GM18520 (cell line): ENCODE data around the gene RIC8B.

Experiments used
- ATAC-seq: cut with Tn5 transposase; IDR thresholded peaks from one replicate; pipeline ENCODE4 v1.9.1; 2021; ENCODE audit not compliant: unreplicated experiment

RIC8B gene

DNA sequence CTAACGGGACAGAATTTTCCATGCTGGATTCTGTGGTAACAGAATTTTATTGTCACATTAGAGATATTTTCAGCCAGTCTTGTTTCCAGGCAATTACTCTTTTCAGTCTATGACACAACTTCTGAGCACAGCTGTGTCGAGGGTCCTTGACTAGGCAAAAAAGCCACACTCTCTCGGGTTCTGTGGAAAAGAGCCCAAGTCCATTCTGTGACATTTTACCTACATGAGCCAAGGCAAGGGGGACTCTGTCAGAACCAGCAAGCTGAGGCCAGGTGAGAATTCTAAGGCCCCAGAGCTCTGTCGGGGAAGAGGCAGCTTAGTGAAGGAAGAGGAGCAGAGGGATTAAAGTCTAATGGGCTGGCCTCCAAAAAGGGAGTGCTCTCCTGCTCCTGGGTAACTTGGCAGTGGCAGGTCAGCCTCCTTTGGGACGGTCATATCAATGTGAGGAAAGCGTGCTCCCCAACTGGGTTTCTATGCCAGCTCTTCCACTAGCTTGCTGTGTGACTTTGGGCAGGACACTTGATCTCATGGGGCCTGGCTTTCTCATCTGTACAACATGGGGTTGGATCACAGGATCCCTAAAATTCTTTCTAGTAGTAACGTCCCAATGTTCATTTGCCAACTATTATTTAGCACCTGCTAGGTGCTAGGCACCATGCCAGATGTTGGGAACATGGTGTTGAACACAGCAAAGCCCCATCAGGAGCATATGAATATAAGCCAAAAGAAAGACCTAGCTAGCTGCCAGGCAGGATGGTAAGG lies 16.0 kb upstream of the RIC8B start:
- no peak for ATAC-seq

DNA sequence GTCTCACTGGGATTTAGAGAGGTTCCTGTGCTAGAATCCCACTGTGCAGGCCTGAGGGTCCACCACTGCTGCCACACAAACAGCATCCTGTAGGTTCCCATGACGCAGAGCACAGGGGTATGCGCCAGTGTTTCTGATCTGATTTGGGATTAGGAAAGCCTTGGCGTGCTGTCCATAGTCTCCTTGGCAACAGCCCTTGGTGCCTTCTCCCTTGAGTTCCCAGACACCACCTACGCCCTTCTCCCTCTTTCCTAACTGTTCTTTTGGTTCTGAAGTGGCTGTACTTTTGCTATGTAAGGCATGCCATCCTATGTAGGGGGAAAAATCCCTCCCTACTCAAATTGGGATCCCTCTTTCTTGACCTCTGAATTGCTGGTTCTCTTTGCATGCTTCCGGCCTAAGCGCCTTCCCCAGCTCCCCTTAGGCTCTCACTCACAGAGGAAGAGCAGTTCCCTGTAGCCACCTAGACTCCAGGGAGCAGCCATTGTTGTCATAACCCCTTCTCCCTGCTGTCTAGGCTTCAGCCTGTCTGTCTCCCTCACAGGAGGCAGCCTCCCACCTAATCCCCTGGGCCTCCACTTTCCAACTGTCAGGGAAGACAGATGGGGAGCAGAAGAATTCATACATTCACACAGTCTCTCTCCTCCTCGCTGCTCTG lies 14.8 kb upstream of the RIC8B start:
- no peak for ATAC-seq

DNA sequence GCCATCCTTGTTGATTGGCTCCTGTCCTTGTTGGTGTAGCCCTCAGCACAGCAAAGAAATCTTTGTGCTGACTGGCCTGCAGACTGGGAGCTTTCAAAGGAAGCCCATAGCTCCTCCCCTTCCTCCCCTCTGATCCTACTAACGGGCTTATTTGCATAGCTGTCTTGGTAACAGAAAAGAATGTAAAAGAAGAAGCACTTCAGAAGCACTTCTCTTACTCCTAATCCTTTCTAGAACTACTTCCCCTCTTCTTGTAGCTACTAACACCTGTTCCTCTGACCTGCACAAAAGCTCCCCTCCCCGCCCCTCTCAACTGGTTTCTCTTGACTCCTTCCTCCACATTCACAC lies 14.3 kb upstream of the RIC8B start:
- ATAC-seq = peak; percentile 84

DNA sequence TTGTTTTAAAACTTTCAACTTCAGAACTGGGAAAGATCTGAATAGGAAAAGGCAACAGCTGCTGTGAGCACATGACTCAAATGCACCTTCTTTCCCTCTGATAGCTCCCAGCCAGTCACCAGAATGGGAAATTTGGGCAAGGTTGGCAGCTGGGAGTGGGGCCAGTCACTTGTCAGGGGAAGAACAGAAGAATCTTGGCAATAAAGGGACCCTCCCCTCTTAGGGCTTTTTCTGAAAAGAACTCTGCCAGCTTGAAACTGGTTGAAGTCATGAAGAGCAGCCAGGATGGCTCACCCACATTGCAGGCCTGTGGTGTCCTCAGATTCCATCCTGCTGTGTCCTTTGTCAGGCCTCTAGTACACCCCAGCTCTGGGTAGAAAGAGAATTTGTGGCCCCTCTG lies 10.3 kb upstream of the RIC8B start:
- ATAC-seq = no peak

DNA sequence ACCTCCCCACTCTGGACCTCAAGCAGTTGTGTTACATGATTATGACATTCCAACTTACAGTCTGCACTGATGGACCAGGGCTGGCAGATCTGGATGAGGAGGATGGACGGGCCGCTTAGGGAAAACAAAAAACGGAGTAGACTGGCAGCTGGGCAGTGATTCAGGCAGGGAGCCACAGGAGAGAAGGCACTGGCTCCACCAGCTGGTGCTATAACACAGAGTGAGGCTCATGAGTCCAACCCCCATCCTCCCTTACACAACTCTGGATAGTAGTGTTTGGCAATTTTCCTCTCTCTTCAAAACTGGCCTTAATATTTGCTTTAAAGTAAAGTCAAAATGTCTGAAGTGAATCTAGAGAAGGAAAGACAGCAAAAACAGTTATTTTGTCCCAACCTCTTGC lies 9.7 kb upstream of the RIC8B start:
- ATAC-seq = no peak

DNA sequence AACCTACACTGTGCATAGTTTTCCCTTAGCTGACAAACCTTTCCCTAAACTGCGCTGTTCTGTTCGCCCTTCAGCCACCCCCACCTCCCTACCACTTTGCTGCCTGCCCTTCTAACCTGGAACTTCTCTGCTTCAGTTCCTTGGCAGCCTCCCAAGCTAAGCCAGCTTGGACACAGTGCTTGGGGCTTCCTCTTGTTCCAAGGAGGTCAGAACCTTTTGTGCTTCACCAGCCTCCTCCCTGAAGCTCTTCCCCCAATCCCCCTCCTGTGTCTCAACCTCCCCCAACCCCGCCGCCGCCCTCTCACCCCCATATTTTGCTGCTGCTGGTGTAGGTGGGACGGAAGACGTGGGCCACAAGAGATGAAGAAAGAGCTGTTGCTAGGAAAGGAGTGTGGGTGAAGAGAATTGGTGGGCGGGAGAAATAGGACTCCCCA lies 8.1 kb upstream of the RIC8B start:
- ATAC-seq = no peak

DNA sequence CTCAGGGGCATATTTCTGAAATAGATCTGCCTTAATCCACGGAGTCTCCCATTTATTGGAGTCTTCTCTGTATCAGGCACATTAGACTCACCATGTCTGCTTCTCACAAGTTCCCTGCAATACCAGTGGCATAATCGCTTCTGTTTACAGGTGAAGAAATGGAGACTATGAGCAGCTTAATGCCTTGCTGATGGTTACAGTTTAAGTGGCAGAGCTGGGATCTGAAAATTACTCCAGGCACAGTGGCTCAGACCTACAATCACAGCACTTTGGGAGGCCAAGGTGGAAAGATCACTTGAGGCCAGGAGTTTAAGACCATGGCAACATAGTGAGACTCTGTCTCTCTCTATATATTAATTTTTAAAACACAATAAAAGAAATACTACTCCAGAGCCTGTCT lies 7.3 kb upstream of the RIC8B start:
- ATAC-seq = no peak

DNA sequence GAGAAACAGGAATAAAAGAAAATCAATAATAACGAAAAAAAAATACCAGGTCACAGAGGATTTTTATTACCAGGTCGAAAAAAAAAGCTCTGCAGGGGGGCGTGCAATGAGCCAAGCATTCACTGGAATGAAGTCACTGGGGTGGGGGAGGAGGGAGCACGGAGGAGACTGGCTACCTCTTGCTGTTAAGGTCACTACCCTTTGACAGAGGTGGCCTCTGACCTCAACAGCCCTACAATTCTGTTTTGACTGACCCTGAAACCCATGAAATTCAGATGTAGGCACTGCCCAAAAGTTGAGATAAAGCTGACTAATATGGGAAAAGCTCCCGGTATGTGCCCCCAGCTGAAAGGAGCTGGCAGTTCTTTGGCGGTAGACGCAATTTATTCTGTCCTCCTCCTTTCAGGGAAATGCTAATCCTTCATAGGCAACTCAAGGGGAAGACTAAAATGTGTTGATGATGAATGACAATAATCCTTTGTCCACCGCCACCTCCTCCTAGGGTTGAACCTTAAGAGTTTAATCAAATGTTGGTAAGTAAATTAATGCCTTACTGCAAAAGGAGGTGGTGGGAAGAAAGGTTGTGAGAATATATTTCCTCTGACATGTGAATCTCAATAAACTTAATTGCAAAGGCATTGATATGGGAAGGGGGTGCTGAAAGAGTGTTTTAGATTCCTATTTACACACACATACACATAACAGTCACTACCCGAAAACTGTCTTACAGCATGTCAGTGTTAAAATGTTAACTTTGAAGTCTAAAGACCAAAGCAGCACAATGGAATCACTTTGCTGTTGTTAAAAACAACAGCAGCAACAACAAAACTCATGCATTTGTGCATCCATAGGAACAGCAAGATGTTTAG lies 6.3 kb upstream of the RIC8B start:
- no peak for ATAC-seq

DNA sequence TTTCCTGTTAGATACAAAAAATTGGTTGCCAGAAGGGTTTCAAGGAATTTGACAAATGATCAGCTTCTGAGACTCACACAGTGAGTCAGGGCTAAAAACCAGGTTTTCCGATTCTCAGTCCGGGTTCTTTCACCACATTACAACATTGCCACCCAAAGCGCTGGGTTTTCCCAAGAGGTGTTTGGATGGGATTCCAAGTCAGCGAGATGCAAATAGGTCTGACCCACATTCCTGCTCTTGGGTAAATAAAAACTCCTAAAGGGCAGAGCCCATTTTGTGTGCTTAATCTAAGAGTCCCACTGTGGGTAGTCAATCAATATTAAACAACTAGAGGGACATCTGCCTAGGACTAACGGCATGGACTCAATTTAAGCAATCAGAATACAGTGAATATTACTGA lies 5.4 kb upstream of the RIC8B start:
- no peak for ATAC-seq

DNA sequence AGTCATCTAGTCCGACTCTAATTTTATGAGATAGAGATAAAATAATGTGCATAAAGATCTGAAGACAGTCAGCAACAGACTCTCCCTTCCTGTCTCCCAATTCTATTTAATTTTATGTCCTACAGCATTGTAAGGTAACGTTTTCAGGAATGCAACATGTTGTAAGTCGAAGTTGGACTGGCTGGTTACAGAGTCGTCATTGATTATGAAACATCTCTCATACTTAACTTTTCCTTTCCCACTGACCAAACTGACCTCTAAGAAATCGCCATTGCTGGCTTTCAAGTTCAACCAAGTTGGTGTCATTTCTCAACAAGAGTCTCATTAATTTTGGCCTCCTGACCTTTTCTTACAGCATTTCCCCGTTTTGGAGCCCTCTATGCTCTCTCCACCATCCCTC lies 4.9 kb upstream of the RIC8B start:
- no peak for ATAC-seq

DNA sequence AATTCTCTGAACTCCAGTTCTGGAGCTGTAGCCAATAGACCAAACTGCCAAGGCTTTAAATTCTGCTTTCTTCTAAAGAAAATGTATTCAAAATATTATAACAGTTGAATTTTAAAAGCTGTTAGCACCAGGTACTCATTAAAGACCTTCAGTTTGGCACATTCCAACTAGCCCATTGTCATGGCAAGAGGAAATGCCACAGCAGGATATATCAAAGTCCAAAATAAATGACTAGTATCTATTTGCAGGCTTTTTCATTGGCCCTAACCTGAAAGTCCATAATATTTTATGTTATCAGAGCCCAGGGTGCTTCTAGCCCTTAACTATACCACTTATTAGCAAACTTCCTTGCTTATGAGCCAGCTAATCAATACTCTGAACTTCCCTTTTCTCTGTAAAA lies 3.1 kb upstream of the RIC8B start:
- no peak for ATAC-seq

DNA sequence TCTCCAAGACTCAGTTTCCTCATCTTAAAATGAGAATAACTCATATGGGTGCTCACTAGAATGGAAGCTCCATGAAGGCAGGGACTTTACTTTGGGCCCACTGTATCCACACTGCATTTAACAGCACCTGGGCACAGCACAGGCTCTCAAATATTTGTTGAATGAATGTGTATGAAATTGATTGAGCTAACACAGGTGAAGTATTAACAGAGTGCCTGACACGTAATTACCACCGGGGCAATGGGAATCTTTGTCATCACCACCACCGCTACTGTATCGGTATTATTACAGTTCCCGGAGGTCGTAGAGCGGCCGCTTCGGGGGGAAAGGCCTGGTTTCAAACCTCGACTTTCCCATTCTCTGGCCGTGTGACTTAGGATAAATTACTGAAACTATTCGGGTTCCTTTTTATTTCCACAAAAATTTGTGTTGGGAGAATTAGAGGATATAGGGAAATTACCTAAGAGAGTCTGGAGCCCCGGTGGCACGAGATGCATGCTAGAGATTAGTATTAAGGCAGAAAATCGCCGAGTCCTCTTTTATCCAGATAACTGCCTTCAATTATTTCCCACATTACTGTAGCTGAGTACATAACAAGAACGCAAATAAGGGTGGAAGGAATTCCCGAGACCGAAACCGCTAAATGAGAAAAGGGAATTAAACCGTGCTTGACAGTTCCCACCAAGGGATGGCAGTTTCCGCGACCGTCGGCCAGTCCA lies 1.0 kb upstream of the RIC8B start:
- no peak for ATAC-seq

DNA sequence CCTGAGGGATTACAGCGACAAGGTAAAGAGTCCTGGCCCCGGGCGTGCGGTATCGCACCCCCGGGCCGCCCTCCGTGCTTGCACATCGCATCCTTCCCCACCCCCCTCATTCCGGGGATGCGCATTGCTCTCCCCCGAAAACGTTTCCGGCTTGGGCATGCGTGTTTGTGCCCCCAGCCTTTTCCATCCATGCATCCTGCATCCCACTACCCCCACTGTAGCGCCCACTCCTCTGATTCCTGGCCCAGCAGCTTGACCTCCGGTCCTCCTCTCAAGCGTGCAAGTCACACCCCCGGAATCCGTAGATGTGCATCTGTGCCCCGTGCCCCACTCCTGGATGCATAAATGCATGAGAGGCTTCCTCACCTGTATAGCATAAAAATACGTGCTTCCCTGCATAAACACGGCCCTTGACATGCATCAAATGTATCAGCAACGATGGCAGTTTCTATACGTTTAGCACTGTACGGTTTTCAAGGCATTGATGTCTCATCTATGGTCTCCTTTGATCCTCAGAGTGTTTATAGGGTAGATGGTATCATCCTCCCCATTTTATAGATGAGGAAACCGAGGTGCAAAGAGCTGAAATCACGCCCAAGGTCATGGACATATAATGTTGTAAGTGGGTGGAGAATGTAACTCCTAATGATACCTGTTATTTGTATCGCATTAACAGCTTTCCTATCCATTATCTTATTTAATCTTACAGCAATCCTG lies 484 bp downstream of the RIC8B start:
- no peak for ATAC-seq

DNA sequence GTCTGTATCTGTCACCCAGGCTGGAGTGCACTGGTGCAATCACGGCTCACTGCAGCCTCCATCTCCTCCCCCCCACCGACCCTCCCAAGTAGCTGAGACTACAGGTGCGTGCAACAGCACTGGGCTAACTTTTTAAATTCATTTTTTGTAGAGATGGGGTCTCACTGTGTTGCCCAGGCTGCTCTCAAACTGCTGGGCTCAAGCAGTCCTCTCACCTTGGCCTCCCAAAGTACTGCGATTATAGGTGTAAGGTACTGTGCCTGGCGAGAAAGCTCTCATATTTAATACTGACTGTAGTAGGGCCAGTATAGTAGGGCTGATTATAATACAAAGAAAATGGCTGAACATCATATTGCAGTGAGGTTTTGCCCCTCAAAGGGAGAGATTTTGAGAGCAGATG lies 2.4 kb downstream of the RIC8B start:
- no peak for ATAC-seq

DNA sequence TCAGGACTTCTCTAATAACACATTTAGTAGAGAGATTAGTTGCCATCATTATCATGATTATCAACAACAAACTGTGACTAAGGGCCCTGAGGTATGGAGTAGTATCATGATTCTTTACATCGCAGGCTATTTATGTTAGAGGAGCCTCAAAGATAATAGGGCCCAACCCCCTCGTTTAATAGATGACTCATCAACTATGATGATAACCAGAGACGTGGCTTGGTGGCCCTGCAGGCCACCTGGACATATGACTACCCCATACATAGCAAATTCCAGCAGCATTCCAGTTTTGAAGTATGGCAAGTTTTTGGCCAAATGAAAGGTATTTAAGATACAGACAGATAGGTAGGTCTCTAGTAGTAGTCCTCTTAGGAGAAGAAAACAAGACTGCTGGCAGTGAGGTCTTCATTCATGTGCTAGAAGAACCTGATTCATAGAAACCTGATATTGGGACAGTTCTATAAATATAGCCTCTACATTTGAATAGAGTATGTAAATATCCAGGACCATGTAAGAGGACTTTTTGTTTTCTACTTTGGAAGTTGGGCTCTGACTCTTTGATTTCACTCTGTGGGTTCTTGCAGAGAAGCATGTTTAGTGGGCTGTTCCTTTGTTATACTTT lies 5.6 kb downstream of the RIC8B start:
- ATAC-seq = no peak

DNA sequence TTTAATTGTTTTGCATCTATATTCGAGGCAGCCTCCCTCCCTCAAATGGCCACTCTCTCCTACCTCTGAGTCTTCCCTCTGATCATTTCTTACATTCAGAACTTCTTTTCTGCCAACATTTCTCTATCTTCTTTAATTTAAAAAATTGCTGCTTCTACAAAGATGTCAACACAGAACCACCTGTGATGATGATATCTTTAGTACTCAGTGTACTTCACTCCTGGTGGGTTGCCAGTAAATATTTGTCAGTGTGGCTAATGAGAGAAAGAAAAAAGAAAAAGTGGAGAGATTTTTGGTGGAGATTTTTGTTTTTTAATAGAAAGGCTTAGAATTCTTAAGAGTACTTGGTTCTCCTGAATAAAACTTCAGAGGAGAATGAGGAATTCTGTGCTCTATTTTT lies 8.1 kb downstream of the RIC8B start:
- ATAC-seq = no peak

DNA sequence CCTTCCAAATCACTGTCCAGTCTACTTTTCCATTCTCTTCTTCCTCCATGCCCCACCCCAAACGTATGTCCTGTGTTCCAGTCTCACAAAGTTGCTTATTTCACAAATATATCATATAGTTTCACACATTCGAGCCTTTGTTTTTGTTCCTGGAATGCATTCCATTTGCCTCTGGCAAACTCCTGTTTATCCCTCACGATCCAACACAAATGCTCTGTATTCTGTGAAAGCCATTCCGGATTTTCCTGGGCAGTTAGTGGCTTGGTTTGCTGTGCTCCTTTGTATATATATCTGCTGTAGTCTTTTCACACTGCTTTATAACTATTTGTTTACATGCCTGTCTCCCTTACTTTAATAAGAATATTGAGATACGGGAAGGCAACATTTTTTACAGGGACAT lies 9.0 kb downstream of the RIC8B start:
- no peak for ATAC-seq

DNA sequence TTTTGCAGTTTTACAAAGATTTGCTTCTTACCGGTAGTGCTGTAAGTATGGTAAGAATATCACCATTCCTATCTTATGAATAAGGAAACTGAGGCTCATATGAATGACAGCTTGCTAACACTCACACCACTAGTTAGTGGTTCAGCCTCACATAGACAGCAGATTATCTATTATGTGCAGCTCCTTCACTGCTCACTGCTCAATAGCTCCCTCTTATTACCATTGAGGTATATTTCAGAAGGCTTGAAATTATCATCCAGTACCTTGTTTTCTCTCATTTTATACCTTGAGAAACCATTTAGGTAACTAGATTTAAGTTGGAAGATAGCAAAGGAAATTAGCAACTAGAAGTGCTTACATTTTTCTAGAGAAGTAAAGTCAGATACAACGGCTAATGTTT lies 15.5 kb downstream of the RIC8B start:
- ATAC-seq = no peak

DNA sequence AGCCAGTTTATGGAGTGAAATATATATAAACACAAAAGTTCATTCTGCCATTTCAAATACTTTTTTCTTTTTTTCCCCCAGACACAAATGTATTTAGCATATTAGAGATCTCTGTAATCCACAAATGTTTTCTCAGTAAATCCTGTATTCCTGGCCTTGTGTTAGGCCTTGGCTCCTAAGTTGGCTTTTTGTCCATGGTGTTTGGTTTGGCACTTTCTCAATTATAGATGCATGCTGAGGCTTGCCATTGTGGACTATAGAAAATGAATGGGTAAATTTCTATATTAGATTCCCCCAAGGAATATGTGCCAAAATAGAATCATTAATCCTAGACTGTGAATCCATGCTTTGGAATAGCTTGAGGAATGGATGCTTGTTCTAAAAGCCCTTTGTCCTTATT lies 17.0 kb downstream of the RIC8B start:
- ATAC-seq = no peak

DNA sequence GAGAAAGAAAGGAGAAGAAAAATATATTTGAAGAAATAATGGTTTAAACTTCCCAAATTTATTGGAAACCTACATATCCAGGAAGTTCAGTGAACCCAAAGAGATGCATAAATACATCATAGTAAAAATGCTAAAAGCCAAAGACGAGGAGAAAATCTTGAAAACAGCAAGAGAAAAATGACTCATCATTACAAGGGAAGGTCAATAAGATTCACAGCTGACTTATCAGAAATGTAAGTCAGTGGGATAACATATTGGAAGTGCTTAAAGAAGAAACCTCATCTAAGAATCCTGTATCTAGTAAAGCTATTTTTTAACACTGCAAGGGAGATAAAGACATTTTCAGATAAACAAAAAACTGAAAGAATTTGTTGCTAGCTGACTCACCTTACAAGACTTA lies 19.9 kb downstream of the RIC8B start:
- no peak for ATAC-seq
